SK-N-SH treated with all-trans-retinoic acid at 6 μM for 48 hours (cell line): ENCODE measurements around the gene UNG.

Source experiments
- ATAC-seq: fragments of 200-7000 bp; cut with Tn5 transposase; 3 replicates; pipeline ENCODE4 v1.9.1; 2020; ENCODE audit warnings: mild to moderate bottlenecking, moderate library complexity
- BACH2 ChIP-seq: fragments of 250-450 bp; sonication (Bioruptor Pico); IDR thresholded peaks from 2 replicates; pipeline ENCODE4 v1.9.0; 2021; ENCODE audit warnings: mild to moderate bottlenecking, borderline replicate concordance
- CSDC2 ChIP-seq: fragments of 250-450 bp; sonication (Bioruptor Pico); IDR thresholded peaks from 2 replicates; pipeline ENCODE4 v1.5.0; 2020; ENCODE audit warnings: mild to moderate bottlenecking, moderate library complexity
- ESRRG ChIP-seq: fragments of 250-450 bp; sonication (Bioruptor Pico); IDR thresholded peaks from 2 replicates; pipeline ENCODE4 v1.6.1; 2021; ENCODE audit warnings: mild to moderate bottlenecking
- GLIS3 ChIP-seq: fragments of 250-450 bp; sonication (Bioruptor Pico); IDR thresholded peaks from 2 replicates; pipeline ENCODE4 v1.5.0; 2020; ENCODE audit warnings: mild to moderate bottlenecking, moderate library complexity
- ISL1 ChIP-seq: fragments of 250-450 bp; sonication (Bioruptor Pico); IDR thresholded peaks from 2 replicates; pipeline ENCODE4 v2.1.2; 2022; ENCODE audit warnings: mild to moderate bottlenecking, moderate library complexity
- OSR1 ChIP-seq: fragments of 250-450 bp; sonication (Bioruptor Pico); IDR thresholded peaks from 2 replicates; pipeline ENCODE4 v1.8.0; 2022; ENCODE audit warnings: moderate library complexity, mild to moderate bottlenecking, inconsistent platforms
- PPARA ChIP-seq: fragments of 250-450 bp; sonication (Bioruptor Pico); IDR thresholded peaks from 2 replicates; pipeline ENCODE4 v1.5.0; 2020; ENCODE audit warnings: mild to moderate bottlenecking, borderline replicate concordance
- RARB ChIP-seq: fragments of 250-450 bp; sonication (Bioruptor Pico); IDR thresholded peaks from 2 replicates; pipeline ENCODE4 v1.8.0; 2021; ENCODE audit warnings: mild to moderate bottlenecking, moderate library complexity
- SNAI2 ChIP-seq: fragments of 250-450 bp; sonication (Bioruptor Pico); IDR thresholded peaks from 2 replicates; pipeline ENCODE4 v1.5.0; 2020; ENCODE audit warnings: mild to moderate bottlenecking, moderate library complexity
- TCF4 ChIP-seq: fragments of 250-450 bp; sonication (Bioruptor Pico); IDR thresholded peaks from 2 replicates; pipeline ENCODE4 v1.8.0; 2021; ENCODE audit warnings: mild to moderate bottlenecking, moderate library complexity, borderline replicate concordance
- ZFP3 ChIP-seq: fragments of 250-450 bp; sonication (Bioruptor Pico); IDR thresholded peaks from 2 replicates; pipeline ENCODE4 v1.5.0; 2020; ENCODE audit warnings: mild to moderate bottlenecking, moderate library complexity
- ZFP30 ChIP-seq: fragments of 450-650 bp; formaldehyde crosslinking; IDR thresholded peaks from 2 replicates; pipeline ENCODE4 v1.5.0; 2022; ENCODE audit warnings: mild to moderate bottlenecking, moderate library complexity
- ZNF565 ChIP-seq: fragments of 450-650 bp; formaldehyde crosslinking; conservative IDR thresholded peaks from 2 replicates; pipeline ENCODE4 v1.5.0; 2020; ENCODE audit warnings: low read depth, mild to moderate bottlenecking, moderate library complexity
- ZNF70 ChIP-seq: fragments of 450-650 bp; formaldehyde crosslinking; IDR thresholded peaks from 2 replicates; pipeline ENCODE4 v1.5.0; 2020; ENCODE audit warnings: mild to moderate bottlenecking, moderate library complexity
- ZNF8 ChIP-seq: fragments of 450-650 bp; formaldehyde crosslinking; IDR thresholded peaks from 2 replicates; pipeline ENCODE4 v1.5.0; 2020; ENCODE audit warnings: mild to moderate bottlenecking, moderate library complexity
- TF ChIP-seq, protein P1 (sequence below): fragments of 250-450 bp; sonication (Bioruptor Pico); IDR thresholded peaks from 2 replicates; pipeline ENCODE4 v1.5.0; 2020; ENCODE audit warnings: mild to moderate bottlenecking, moderate library complexity
- TF ChIP-seq, protein P2 (sequence below): fragments of 250-450 bp; sonication (Bioruptor Pico); IDR thresholded peaks from 2 replicates; pipeline ENCODE4 v1.8.0; 2021; ENCODE audit warnings: low read depth, mild to moderate bottlenecking, moderate library complexity, borderline replicate concordance
- TF ChIP-seq, protein P3 (sequence below): fragments of 250-450 bp; sonication (Bioruptor Pico); IDR thresholded peaks from 2 replicates; pipeline ENCODE4 v1.5.1; 2020; ENCODE audit warnings: low read depth, mild to moderate bottlenecking, moderate library complexity
- TF ChIP-seq, protein P4 (sequence below): fragments of 250-450 bp; sonication (Bioruptor Pico); IDR thresholded peaks from 2 replicates; pipeline ENCODE4 v1.5.1; 2021; ENCODE audit warnings: mild to moderate bottlenecking, moderate library complexity

Gene UNG

GRCh38 chr12:109084425-109084824 lies 13.0 kb upstream of the UNG start:
- no peak for ATAC-seq
- TF ChIP-seq BACH2 (CRISPR knock-in tag) (no peak), GLIS3 (CRISPR knock-in tag) (no peak), SNAI2 (no peak), TCF4 (CRISPR knock-in tag) (no peak), ZNF70 (CRISPR knock-in tag) (no peak), CSDC2 (no peak), ZNF565 (CRISPR knock-in tag) (no peak), ESRRG (CRISPR knock-in tag) (no peak)
- TF ChIP-seq, protein P1, sequence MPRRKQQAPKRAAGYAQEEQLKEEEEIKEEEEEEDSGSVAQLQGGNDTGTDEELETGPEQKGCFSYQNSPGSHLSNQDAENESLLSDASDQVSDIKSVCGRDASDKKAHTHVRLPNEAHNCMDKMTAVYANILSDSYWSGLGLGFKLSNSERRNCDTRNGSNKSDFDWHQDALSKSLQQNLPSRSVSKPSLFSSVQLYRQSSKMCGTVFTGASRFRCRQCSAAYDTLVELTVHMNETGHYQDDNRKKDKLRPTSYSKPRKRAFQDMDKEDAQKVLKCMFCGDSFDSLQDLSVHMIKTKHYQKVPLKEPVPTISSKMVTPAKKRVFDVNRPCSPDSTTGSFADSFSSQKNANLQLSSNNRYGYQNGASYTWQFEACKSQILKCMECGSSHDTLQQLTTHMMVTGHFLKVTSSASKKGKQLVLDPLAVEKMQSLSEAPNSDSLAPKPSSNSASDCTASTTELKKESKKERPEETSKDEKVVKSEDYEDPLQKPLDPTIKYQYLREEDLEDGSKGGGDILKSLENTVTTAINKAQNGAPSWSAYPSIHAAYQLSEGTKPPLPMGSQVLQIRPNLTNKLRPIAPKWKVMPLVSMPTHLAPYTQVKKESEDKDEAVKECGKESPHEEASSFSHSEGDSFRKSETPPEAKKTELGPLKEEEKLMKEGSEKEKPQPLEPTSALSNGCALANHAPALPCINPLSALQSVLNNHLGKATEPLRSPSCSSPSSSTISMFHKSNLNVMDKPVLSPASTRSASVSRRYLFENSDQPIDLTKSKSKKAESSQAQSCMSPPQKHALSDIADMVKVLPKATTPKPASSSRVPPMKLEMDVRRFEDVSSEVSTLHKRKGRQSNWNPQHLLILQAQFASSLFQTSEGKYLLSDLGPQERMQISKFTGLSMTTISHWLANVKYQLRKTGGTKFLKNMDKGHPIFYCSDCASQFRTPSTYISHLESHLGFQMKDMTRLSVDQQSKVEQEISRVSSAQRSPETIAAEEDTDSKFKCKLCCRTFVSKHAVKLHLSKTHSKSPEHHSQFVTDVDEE (CRISPR knock-in tag), result no peak
- TF ChIP-seq, all 23 proteins: peak for 0

GRCh38 chr12:109085590-109085989 lies 11.8 kb upstream of the UNG start:
- TF ChIP-seq ESRRG (CRISPR knock-in tag), result no peak
- no peak for TF ChIP-seq ZNF70 (CRISPR knock-in tag)
- no peak for TF ChIP-seq ZNF8 (CRISPR knock-in tag)
- no peak for TF ChIP-seq ZFP30 (CRISPR knock-in tag)
- no peak for TF ChIP-seq ZFP3
- TF ChIP-seq, all 23 proteins: peak for 0
- ATAC-seq, result no peak

DNA sequence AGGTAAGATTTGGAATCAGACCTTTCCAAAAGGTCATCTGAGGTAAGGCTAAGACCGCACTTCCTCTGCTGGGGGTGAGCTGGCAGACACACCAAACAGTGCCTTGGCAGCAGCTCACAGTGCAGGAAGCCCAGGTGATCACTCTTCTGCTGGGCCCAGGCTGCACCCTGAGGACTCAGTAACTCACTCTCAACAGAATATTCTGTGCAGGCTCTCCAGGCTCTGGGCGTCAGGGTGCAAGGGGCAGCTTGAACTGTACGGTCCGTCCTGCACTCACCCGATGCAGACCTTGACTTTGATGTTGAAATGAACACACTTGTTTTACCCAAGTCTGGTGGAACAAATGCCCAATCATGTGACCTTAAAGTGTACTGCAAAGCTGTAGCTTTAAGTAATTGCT lies 10.1 kb upstream of the UNG start:
- no peak for ATAC-seq
- TF ChIP-seq BACH2 (CRISPR knock-in tag) (no peak), ZFP30 (CRISPR knock-in tag) (no peak), PPARA (CRISPR knock-in tag) (no peak), CSDC2 (no peak), OSR1 (CRISPR knock-in tag) (no peak), ZNF565 (CRISPR knock-in tag) (no peak), ISL1 (no peak), SNAI2 (no peak), TCF4 (CRISPR knock-in tag) (no peak)
- TF ChIP-seq, protein P2, sequence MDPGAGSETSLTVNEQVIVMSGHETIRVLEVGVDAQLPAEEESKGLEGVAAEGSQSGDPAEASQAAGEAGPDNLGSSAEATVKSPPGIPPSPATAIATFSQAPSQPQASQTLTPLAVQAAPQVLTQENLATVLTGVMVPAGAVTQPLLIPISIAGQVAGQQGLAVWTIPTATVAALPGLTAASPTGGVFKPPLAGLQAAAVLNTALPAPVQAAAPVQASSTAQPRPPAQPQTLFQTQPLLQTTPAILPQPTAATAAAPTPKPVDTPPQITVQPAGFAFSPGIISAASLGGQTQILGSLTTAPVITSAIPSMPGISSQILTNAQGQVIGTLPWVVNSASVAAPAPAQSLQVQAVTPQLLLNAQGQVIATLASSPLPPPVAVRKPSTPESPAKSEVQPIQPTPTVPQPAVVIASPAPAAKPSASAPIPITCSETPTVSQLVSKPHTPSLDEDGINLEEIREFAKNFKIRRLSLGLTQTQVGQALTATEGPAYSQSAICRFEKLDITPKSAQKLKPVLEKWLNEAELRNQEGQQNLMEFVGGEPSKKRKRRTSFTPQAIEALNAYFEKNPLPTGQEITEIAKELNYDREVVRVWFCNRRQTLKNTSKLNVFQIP, result no peak
- TF ChIP-seq, protein P3, sequence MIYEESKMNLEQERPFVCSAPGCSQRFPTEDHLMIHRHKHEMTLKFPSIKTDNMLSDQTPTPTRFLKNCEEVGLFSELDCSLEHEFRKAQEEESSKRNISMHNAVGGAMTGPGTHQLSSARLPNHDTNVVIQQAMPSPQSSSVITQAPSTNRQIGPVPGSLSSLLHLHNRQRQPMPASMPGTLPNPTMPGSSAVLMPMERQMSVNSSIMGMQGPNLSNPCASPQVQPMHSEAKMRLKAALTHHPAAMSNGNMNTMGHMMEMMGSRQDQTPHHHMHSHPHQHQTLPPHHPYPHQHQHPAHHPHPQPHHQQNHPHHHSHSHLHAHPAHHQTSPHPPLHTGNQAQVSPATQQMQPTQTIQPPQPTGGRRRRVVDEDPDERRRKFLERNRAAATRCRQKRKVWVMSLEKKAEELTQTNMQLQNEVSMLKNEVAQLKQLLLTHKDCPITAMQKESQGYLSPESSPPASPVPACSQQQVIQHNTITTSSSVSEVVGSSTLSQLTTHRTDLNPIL (CRISPR knock-in tag), result no peak
- TF ChIP-seq, protein P4, sequence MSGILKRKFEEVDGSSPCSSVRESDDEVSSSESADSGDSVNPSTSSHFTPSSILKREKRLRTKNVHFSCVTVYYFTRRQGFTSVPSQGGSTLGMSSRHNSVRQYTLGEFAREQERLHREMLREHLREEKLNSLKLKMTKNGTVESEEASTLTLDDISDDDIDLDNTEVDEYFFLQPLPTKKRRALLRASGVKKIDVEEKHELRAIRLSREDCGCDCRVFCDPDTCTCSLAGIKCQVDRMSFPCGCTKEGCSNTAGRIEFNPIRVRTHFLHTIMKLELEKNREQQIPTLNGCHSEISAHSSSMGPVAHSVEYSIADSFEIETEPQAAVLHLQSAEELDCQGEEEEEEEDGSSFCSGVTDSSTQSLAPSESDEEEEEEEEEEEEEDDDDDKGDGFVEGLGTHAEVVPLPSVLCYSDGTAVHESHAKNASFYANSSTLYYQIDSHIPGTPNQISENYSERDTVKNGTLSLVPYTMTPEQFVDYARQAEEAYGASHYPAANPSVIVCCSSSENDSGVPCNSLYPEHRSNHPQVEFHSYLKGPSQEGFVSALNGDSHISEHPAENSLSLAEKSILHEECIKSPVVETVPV (CRISPR knock-in tag), result no peak
- TF ChIP-seq, all 23 proteins: peak for 0

DNA sequence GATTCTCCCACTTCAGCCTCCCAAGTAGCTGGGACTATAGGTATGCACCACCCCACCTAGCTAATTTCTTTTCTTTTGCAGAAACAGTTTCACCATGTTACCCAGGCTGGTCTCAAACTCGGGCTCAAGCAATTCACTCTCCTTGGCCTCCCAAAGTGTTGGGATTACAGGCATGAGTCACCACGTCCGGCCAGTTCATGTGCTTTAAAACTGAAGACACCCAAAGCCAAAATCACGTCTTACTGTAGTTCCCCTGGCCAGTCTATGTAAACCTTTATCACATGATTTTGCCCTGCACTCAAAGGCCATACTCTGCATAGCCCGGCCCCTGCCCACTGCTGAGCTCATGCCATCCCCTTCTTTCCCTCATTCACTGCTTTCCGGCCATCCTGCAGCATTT lies 8.6 kb upstream of the UNG start:
- no peak for ATAC-seq
- TF ChIP-seq GLIS3 (CRISPR knock-in tag) (no peak), PPARA (CRISPR knock-in tag) (no peak), ZNF70 (CRISPR knock-in tag) (no peak), CSDC2 (no peak), ZNF565 (CRISPR knock-in tag) (no peak), ZFP3 (no peak), ISL1 (no peak), RARB (CRISPR knock-in tag) (no peak), ESRRG (CRISPR knock-in tag) (no peak)
- TF ChIP-seq, protein P3 (CRISPR knock-in tag), result no peak
- TF ChIP-seq, protein P1 (CRISPR knock-in tag), result no peak
- TF ChIP-seq, protein P2, result no peak
